ENCODE measurements around the gene CCDC158. TPM values are rescaled to one million over a fixed set of nuclear protein-coding genes. Genes with fewer than 3 reads are reported as not detected.

Gene CCDC158
- total RNA-seq, 1 donor from 2014 or later, result not detected

DNA sequence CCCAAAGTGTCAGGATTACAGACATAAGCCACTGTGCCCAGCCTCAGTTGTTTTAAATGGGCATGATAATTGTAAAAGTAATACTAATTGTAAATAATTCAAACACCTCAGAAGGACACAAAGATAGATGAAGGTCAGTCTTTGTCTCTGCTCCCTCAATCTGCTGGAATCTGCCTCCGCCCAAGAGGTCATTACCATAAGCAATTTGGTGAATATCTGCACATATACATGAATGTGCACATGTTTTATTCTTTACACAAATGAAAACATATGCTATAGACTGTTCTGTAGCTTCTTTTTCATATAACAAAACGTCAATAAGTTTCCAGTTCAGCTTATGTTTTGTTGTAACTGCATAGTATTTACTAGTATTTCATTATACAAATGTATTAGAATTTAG, 107.4 kb downstream of the CCDC158 start:
- Mint-ChIP-seq H3K4me1 (no peaks in the 10 kb centered on the region), H3K36me3 (ENCODE audit: low read depth) (peaks cover 1% of the 10 kb centered on the region), H3K4me3 (no peak overlapping the region), H3K27me3 (peaks cover 39% of the 10 kb centered on the region), H3K9me3 (peaks cover 17% of the 10 kb centered on the region), H3K27ac (no peak overlapping the region)
- ChIA-PET POLR2A (no interaction called here), CTCF (no interaction called here)
- intact Hi-C loops (cut with micrococcal nuclease), result no loop called here
- ATAC-seq (ENCODE audit: low read depth) (no peak), DNase-seq (no peak)
- TF ChIP-seq, protein P1, sequence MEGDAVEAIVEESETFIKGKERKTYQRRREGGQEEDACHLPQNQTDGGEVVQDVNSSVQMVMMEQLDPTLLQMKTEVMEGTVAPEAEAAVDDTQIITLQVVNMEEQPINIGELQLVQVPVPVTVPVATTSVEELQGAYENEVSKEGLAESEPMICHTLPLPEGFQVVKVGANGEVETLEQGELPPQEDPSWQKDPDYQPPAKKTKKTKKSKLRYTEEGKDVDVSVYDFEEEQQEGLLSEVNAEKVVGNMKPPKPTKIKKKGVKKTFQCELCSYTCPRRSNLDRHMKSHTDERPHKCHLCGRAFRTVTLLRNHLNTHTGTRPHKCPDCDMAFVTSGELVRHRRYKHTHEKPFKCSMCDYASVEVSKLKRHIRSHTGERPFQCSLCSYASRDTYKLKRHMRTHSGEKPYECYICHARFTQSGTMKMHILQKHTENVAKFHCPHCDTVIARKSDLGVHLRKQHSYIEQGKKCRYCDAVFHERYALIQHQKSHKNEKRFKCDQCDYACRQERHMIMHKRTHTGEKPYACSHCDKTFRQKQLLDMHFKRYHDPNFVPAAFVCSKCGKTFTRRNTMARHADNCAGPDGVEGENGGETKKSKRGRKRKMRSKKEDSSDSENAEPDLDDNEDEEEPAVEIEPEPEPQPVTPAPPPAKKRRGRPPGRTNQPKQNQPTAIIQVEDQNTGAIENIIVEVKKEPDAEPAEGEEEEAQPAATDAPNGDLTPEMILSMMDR (IDR thresholded peaks at IDR 0.05), result no peak

DNA sequence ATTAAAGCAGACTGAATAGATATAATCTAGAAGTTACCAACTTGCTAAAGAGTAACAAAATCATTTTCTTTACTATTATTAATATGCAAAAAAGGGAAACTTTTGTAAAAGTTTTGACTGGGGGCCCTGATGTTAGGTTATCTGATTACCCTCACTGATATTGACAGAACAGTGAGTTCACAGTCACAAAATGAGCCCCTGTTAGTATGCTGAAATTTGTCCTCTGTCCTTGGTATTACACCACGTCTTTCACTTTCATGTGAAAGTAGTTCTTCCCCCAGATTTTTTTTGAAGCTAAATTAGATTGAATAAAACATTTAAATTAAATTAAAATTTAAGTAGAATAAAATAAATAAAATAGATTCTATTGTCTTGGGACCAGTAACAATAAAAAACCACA, 108.5 kb downstream of the CCDC158 start:
- H3K4me3 Mint-ChIP-seq, result no peak overlapping the region
- peaks cover 13% of the 10 kb centered on the region for H3K9me3 Mint-ChIP-seq
- DNase-seq, result no peak
- intact Hi-C loops (cut with micrococcal nuclease), result no loop called here
- no peak overlapping the region for H3K27ac Mint-ChIP-seq
- no peak for ATAC-seq (ENCODE audit: low read depth)
- ChIA-PET POLR2A (no interaction called here), CTCF (no interaction called here)
- no peaks in the 10 kb centered on the region for H3K4me1 Mint-ChIP-seq
- peaks cover 38% of the 10 kb centered on the region for H3K27me3 Mint-ChIP-seq
- H3K36me3 Mint-ChIP-seq (ENCODE audit: low read depth), result peaks cover 1% of the 10 kb centered on the region
- TF ChIP-seq, protein P1 (IDR thresholded peaks at IDR 0.05), result no peak

DNA sequence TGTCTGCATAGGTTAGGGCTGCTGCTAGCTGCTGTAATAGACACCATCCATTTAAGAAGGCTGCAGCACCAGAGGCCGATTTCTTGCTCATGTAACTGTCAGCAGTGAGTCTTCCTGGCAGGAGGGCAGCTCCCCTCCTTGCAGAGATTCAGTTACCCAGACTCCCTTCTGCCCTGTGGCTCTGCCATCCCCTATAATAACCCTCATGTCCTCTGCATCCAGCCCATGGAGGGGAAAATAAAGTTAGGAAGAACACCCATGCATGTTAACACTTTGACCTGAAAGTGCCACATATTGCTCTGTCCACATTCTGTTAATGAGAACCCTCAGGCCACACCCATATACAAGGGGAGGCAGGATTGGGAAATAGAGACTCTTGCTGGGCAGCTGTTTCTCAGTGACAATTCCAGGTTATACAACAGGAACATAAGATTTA, 109.0 kb downstream of the CCDC158 start:
- no peak overlapping the region for H3K27ac Mint-ChIP-seq
- no peak for DNase-seq
- CTCF ChIA-PET, result no interaction called here

DNA sequence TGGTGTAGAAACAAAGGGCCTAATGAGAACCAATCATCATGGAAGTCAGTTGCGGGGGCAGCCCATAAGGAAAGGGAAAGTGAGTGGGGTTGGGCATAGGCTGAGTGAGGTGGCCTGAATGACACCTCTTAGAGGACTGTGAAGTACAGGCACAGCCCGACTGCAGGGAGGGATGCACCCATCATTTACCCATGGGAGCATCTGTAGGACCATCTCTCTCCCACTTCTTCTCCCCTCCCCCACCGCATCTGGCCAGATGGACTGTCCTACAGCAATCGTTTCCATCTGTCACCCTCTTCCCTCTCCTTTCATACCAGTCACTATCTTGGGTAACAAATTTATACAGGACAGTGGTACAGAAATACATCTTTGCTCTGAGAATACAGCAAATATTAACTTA, 110.3 kb downstream of the CCDC158 start:
- H3K36me3 Mint-ChIP-seq (ENCODE audit: low read depth), result no peaks in the 10 kb centered on the region
- DNase-seq (no peak), ATAC-seq (ENCODE audit: low read depth) (no peak)
- H3K27me3 Mint-ChIP-seq, result peaks cover 25% of the 10 kb centered on the region
- POLR2A ChIA-PET, result no interaction called here
- H3K4me3 Mint-ChIP-seq, result no peak overlapping the region
- CTCF ChIA-PET, result no interaction called here
- TF ChIP-seq, protein P1 (IDR thresholded peaks at IDR 0.05), result no peak
- no peaks in the 10 kb centered on the region for H3K9me3 Mint-ChIP-seq
- peaks cover 9% of the 10 kb centered on the region for H3K4me1 Mint-ChIP-seq
- H3K27ac Mint-ChIP-seq, result no peak overlapping the region
- intact Hi-C loops (cut with micrococcal nuclease), result no loop called here

More for the DNA sequence above, 109.0 kb downstream of the CCDC158 start:
- peaks cover 33% of the 10 kb centered on the region for H3K27me3 Mint-ChIP-seq
- POLR2A ChIA-PET, result no interaction called here
- no peak for ATAC-seq (ENCODE audit: low read depth)
- peaks cover 7% of the 10 kb centered on the region for H3K9me3 Mint-ChIP-seq
- intact Hi-C loops (cut with micrococcal nuclease), result no loop called here
- H3K36me3 Mint-ChIP-seq (ENCODE audit: low read depth), result peaks cover under 1% of the 10 kb centered on the region
- TF ChIP-seq, protein P1 (IDR thresholded peaks at IDR 0.05), result no peak
- no peak overlapping the region for H3K4me3 Mint-ChIP-seq
- H3K4me1 Mint-ChIP-seq, result peaks cover 3% of the 10 kb centered on the region

DNA sequence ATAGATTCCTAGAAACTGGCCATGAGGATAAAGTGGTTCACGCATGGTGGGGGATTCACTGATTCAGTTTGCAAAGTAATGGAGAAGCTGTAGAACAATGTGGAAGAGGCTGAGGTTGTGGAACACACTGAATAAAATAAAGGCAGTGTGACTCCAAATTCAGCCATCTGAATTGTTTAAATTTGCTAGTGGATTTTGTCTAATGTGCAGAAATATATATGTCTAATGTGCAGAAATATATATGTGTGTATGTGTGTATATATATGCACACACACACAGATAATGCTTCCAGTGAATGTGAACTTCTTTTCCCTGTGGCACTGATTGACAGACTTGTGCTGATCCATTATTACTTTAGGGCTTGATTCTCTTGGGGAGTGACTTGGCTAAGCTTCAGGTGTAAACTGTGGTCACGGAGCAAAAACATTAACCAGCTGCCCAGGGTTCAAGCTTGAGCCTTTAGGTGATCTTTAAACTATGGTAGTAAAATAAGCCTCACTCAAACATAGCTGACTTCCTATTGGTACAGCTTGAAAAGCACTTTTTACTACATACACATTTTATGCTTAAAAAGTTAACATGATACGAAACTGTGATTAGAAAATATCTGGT, 110.9 kb downstream of the CCDC158 start:
- ChIA-PET POLR2A (no interaction called here), CTCF (no interaction called here)
- TF ChIP-seq, protein P1 (IDR thresholded peaks at IDR 0.05), result no peak
- H3K9me3 Mint-ChIP-seq, result no peaks in the 10 kb centered on the region
- H3K4me3 Mint-ChIP-seq, result no peak overlapping the region
- no peak for ATAC-seq (ENCODE audit: low read depth)
- H3K27me3 Mint-ChIP-seq, result peaks cover 25% of the 10 kb centered on the region
- intact Hi-C loops (cut with micrococcal nuclease), result no loop called here
- H3K27ac Mint-ChIP-seq, result no peak overlapping the region
- H3K36me3 Mint-ChIP-seq (ENCODE audit: low read depth), result no peaks in the 10 kb centered on the region
- no peak for DNase-seq
- H3K4me1 Mint-ChIP-seq, result peaks cover 14% of the 10 kb centered on the region

Measured in activated B cell treated with CpG ODN at 0.5 μM for 24 hours (primary cell).